ENCODE data around the gene NDC80. TPM values are rescaled to one million over a fixed set of nuclear protein-coding genes. Genes with fewer than 3 reads are reported as not detected.

NDC80 gene
- total RNA-seq, 3 donors from 2014 or later (not counting 1 experiment from before 2014, with no cell fraction given) = 3.4 to 6.5 (median 5.5) TPM

DNA sequence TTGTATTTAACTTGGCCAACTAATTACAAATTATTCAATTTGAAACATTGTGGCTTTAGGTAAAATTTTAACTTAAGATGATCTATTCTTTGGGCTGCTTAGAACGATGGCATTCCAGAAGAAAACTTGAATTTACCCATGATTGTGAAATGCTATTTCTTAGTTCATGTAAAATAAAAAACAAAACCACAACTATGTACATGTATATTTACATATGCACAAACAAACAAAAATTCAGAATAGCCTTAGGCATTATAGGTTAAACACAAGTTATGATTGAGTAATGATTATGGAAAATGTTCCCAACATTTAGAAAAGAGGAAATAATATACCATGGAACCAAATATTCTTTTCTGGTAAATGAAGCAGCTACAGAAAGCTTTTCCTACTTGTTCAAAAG lies 80.6 kb downstream of the NDC80 start:
- no peak for DNase-seq
- no peaks in the 10 kb centered on the region for H3K27me3 ChIP-seq (ENCODE audit: control insufficient read depth, insufficient read depth, low read length)
- no CpG with 5 or more reads among the region's 1 CpG for WGBS (ENCODE audit: insufficient coverage)
- TF ChIP-seq, protein P1, sequence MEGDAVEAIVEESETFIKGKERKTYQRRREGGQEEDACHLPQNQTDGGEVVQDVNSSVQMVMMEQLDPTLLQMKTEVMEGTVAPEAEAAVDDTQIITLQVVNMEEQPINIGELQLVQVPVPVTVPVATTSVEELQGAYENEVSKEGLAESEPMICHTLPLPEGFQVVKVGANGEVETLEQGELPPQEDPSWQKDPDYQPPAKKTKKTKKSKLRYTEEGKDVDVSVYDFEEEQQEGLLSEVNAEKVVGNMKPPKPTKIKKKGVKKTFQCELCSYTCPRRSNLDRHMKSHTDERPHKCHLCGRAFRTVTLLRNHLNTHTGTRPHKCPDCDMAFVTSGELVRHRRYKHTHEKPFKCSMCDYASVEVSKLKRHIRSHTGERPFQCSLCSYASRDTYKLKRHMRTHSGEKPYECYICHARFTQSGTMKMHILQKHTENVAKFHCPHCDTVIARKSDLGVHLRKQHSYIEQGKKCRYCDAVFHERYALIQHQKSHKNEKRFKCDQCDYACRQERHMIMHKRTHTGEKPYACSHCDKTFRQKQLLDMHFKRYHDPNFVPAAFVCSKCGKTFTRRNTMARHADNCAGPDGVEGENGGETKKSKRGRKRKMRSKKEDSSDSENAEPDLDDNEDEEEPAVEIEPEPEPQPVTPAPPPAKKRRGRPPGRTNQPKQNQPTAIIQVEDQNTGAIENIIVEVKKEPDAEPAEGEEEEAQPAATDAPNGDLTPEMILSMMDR (IDR thresholded peaks at IDR 0.05) = no peak
- Mint-ChIP-seq H3K27ac (no peak overlapping the region), H3K9me3 (no peaks in the 10 kb centered on the region), H3K4me1 (peaks cover 14 to 17% of the 10 kb centered on the region in 2 donors), H3K27me3 (ENCODE audit: low read depth in 2 of 2) (no peaks in the 10 kb centered on the region), H3K4me3 (no peak overlapping the region), H3K36me3 (no peaks in the 10 kb centered on the region)
- intact Hi-C loops (cut with micrococcal nuclease) = no loop called here
- H3K9me3 ChIP-seq (ENCODE audit: control insufficient read depth, insufficient read depth, low read length) = no peaks in the 10 kb centered on the region
- H3K4me1 ChIP-seq (ENCODE audit: control insufficient read depth, insufficient read depth, low read length) = peaks cover 3% of the 10 kb centered on the region
- no peak overlapping the region for H3K27ac ChIP-seq (ENCODE audit: low read length)
- no peak for ATAC-seq
- no peak overlapping the region for H3K4me3 ChIP-seq (ENCODE audit: low read length)
- H3K36me3 ChIP-seq (ENCODE audit: control insufficient read depth, insufficient read depth, low read length) = no peaks in the 10 kb centered on the region

DNA sequence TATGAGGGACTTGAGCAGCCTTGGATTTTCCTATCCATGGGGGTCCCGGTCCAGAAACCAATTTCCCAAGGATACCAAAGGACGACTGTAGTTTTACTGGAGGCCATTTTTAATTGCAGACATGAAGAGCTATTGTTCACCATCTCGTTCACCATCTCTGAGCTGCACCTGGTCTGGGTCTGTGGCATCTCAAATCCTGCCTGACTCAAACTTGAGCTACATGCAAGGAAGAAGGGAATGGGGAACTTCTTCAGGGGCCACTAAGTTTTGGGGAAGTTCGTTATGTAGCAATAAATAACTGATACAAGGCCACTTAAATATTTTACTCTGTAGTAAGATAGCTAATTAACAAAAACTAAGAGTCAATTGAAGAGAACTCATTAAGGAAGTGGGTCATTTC lies 82.1 kb downstream of the NDC80 start:
- peaks cover 9% of the 10 kb centered on the region for H3K4me1 ChIP-seq (ENCODE audit: control insufficient read depth, insufficient read depth, low read length)
- intact Hi-C loops (cut with micrococcal nuclease) = no loop called here
- ATAC-seq (no peak), DNase-seq (no peak)
- no peaks in the 10 kb centered on the region for H3K27me3 ChIP-seq (ENCODE audit: control insufficient read depth, insufficient read depth, low read length)
- no peaks in the 10 kb centered on the region for H3K9me3 ChIP-seq (ENCODE audit: control insufficient read depth, insufficient read depth, low read length)
- TF ChIP-seq, protein P1 (IDR thresholded peaks at IDR 0.05) = no peak
- H3K36me3 ChIP-seq (ENCODE audit: control insufficient read depth, insufficient read depth, low read length) = no peaks in the 10 kb centered on the region
- 74% methylated on average over 3 of the region's 4 CpGs for WGBS (ENCODE audit: insufficient coverage)
- Mint-ChIP-seq H3K36me3 (no peaks in the 10 kb centered on the region), H3K9me3 (no peaks in the 10 kb centered on the region), H3K27ac (peak overlapping the region; percentile 96 to 97), H3K4me3 (peak overlapping the region; percentile 9), H3K4me1 (peaks cover 27 to 29% of the 10 kb centered on the region in 2 donors), H3K27me3 (ENCODE audit: low read depth in 2 of 2) (no peaks in the 10 kb centered on the region)
- no peak overlapping the region for H3K27ac ChIP-seq (ENCODE audit: low read length)
- no peak overlapping the region for H3K4me3 ChIP-seq (ENCODE audit: low read length)

DNA sequence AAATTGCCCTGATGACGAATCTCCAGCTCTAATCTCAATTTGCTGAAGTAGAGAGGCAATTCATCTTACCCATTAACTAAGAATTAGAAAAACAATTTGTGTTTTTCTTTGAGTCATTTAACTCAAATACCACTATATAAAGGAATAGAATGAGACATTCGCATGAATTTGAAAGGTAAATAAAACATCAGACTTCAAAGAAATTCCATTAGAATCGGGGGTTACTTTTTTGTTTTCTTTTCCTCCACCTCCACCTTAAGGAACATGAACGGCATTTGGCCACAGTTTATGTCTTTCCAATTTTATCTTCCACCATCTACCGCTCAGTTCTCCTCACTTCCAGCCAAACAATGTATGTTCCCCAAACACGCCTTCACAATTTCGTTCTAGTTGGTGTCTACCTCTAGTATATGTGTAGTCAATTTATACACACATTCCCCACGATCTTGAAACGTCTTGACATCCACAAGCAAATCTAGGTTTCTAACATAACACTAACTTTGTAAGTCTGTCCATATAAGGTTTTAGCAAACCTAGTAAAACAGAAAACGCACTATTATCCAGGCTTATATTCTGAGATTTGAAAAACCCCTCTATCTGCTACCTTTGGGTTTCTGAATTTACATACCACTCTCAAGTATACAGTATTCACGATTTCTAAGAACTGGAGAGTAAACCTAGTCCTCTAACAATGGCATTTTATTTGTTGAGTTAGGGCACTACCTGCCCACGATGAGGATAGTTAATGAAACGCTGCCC lies 83.0 kb downstream of the NDC80 start:
- peak overlapping the region; percentile 98 for H3K4me3 ChIP-seq (ENCODE audit: low read length)
- intact Hi-C loops (cut with micrococcal nuclease) = no loop called here
- H3K4me1 ChIP-seq (ENCODE audit: control insufficient read depth, insufficient read depth, low read length) = peaks cover 13% of the 10 kb centered on the region
- H3K36me3 ChIP-seq (ENCODE audit: control insufficient read depth, insufficient read depth, low read length) = no peaks in the 10 kb centered on the region
- H3K27ac Mint-ChIP-seq = peak overlapping the region; percentile 96 to 97
- no peaks in the 10 kb centered on the region for H3K36me3 Mint-ChIP-seq
- no peaks in the 10 kb centered on the region for H3K9me3 ChIP-seq (ENCODE audit: control insufficient read depth, insufficient read depth, low read length)
- TF ChIP-seq, protein P1 (IDR thresholded peaks at IDR 0.05) = no peak
- H3K4me3 Mint-ChIP-seq = peak overlapping the region; percentile 96
- H3K27me3 ChIP-seq (ENCODE audit: control insufficient read depth, insufficient read depth, low read length) = no peaks in the 10 kb centered on the region
- WGBS (ENCODE audit: insufficient coverage) = 57% methylated on average over 12 of the region's 13 CpGs
- ATAC-seq (no peak), DNase-seq (no peak)
- H3K27ac ChIP-seq (ENCODE audit: low read length) = peak overlapping the region; percentile 99
- no peaks in the 10 kb centered on the region for H3K9me3 Mint-ChIP-seq
- H3K27me3 Mint-ChIP-seq (ENCODE audit: low read depth in 2 of 2) = no peaks in the 10 kb centered on the region
- peaks cover 32 to 33% of the 10 kb centered on the region in 2 donors for H3K4me1 Mint-ChIP-seq

DNA sequence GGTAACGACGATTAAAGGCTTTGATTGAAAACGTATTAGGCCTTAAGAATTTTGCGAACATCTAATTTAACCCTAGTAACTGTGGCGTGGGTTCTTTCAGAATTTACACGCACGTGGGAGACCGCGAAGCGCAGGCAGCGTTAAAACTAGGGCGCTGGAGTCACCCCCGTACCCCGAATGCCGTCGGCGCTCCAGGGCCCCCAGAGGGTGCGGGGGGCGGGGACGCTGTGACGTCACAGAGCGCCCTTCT lies 83.5 kb downstream of the NDC80 start:
- Mint-ChIP-seq H3K4me3 (peak overlapping the region; percentile 96), H3K9me3 (no peaks in the 10 kb centered on the region), H3K27ac (peak overlapping the region; percentile 96 to 97), H3K4me1 (peaks cover 35 to 37% of the 10 kb centered on the region in 2 donors), H3K27me3 (ENCODE audit: low read depth in 2 of 2) (no peaks in the 10 kb centered on the region), H3K36me3 (no peaks in the 10 kb centered on the region)
- DNase-seq = peak in 1 of 2 donors; percentile 91
- no peaks in the 10 kb centered on the region for H3K9me3 ChIP-seq (ENCODE audit: control insufficient read depth, insufficient read depth, low read length)
- TF ChIP-seq, protein P1 (IDR thresholded peaks at IDR 0.05) = no peak
- no peaks in the 10 kb centered on the region for H3K27me3 ChIP-seq (ENCODE audit: control insufficient read depth, insufficient read depth, low read length)
- H3K4me3 ChIP-seq (ENCODE audit: low read length) = peak overlapping the region; percentile 98
- WGBS (ENCODE audit: insufficient coverage) = 0% methylated on average over 22 of the region's 22 CpGs
- H3K36me3 ChIP-seq (ENCODE audit: control insufficient read depth, insufficient read depth, low read length) = no peaks in the 10 kb centered on the region
- peak overlapping the region; percentile 99 for H3K27ac ChIP-seq (ENCODE audit: low read length)
- peaks cover 16% of the 10 kb centered on the region for H3K4me1 ChIP-seq (ENCODE audit: control insufficient read depth, insufficient read depth, low read length)
- ATAC-seq = peak; percentile 39 to 66 (median 52)
- intact Hi-C loops (cut with micrococcal nuclease) = loop anchor here (1.0 to 5.0 kb wide), 4 partner anchors 14 to 317 kb away; no protein-coding TSS in a partner anchor
